H1 (cell line): ENCODE results near the gene RAB40C. TPM values are rescaled to one million over a fixed set of nuclear protein-coding genes. Genes with fewer than 3 reads are reported as not detected.

Experiments
- CHD7 ChIP-seq: fragments of 300-600 bp; sonication (generic); IDR thresholded peaks from 2 replicates; pipeline ENCODE4 v1.7.1; 2012; ENCODE audit warnings: low read length, moderate library complexity, mild to moderate bottlenecking, inconsistent platforms; ENCODE audit not compliant: insufficient replicate concordance
- CTCF ChIP-seq, 3 experiments: IDR thresholded peaks; 1 replicate in 2 of 3; 2 replicates in 1 of 3; pipeline versions ENCODE4 v1.5.1 to v1.6.1; 2011; ENCODE audit warnings: low read length in 3 of 3, mild to moderate bottlenecking in 3 of 3, inconsistent platforms in 2 of 3, low read depth in 1 of 3, moderate library complexity in 1 of 3; ENCODE audit not compliant: insufficient read depth in 1 of 3; ENCODE audit errors: control extremely low read depth in 1 of 3
- FOSL1 ChIP-seq: IDR thresholded peaks from 2 replicates; pipeline ENCODE4 v1.6.1; 2011; ENCODE audit warnings: mild to moderate bottlenecking, low read depth, low read length, moderate library complexity; ENCODE audit not compliant: insufficient read depth
- GABPA ChIP-seq: IDR thresholded peaks from 2 replicates; pipeline ENCODE4 v1.6.1; 2011; ENCODE audit warnings: mild to moderate bottlenecking, low read length, moderate library complexity, borderline replicate concordance; ENCODE audit not compliant: insufficient read depth
- TBP ChIP-seq: IDR thresholded peaks from 2 replicates; pipeline ENCODE4 v1.6.1; 2011; ENCODE audit warnings: low read depth, low read length, improper control_type of control experiment
- TEAD4 ChIP-seq: IDR thresholded peaks from 2 replicates; pipeline ENCODE4 v1.6.1; 2012; ENCODE audit warnings: low read depth, low read length, inconsistent platforms, mixed read lengths
- ZNF274 ChIP-seq: IDR thresholded peaks from 2 replicates; pipeline ENCODE4 v1.7.0; 2012; ENCODE audit warnings: low read length, borderline replicate concordance; ENCODE audit errors: extremely low read depth
- polyA plus RNA-seq, 7 experiments: library from polyadenylated mRNA; depleted of rRNA in 3 of 7; stranded (reverse) in 5 of 7; unstranded in 2 of 7; fragments of >200 nt in 5 of 7; fragments of 200-250 nt in 2 of 7; gene quantifications; 1 replicate in 5 of 7; 2 replicates in 1 of 7; 4 replicates in 1 of 7; pipeline versions ENCODE4 v1.2.1 to v1.2.3, GENCODE V29; 2011 to 2013; ENCODE audit warnings: missing spikeins in 2 of 7, mixed read lengths in 2 of 7
- total RNA-seq: library from RNA; stranded (reverse); fragmentation: NEBNext Ultra II Directional; extraction: Animal tissue kit (Norgen Biotek cat#: 25700); gene quantifications from 2 replicates; pipeline ENCODE4 v1.2.1, GENCODE V29; 2021

Gene RAB40C
- total and polyA plus RNA-seq, 2 of the 8 experiments (the other 6 are each of a cell fraction or from before 2014, with no cell fraction given): 13.9 to 15.6 TPM

- TF ChIP-seq CHD7 (no peak), TBP (0 out of 2 replicates have a peak, but pooled peaks have one; percentile 22), TEAD4 (no peak), FOSL1 (no peak), ZNF274 (no peak), GABPA (peak; percentile 81), CTCF (IDR thresholded peaks at IDR 0.05; ENCODE audit: control extremely low read depth in 1 of 3, insufficient read depth in 1 of 3, low read depth in 1 of 3, low read length in 3 of 3) (no peak)
These were observed 20.2 kb upstream of the RAB40C start, which contains the start of gene PIGQ (continued) for GRCh38 chr16:569445-570254.
